K562 (cell line): ENCODE measurements around the gene S100A2. TPM values are rescaled to one million over a fixed set of nuclear protein-coding genes. Genes with fewer than 3 reads are reported as not detected.

Experiments used
- ARID2 ChIP-seq: fragments of 450-650 bp; IDR thresholded peaks from 2 replicates; pipeline ENCODE4 v1.6.1; 2017; ENCODE audit warnings: antibody characterized with exemption, mild to moderate bottlenecking
- CBFA2T2 ChIP-seq: fragments of 450-650 bp; conservative IDR thresholded peaks from 2 replicates; pipeline ENCODE4 v1.6.1; 2017; ENCODE audit warnings: mild to moderate bottlenecking
- CC2D1A ChIP-seq: fragments of 450-650 bp; IDR thresholded peaks from 2 replicates; pipeline ENCODE4 v1.6.1; 2017; ENCODE audit warnings: mild to moderate bottlenecking
- CTBP1 ChIP-seq: fragments of 450-650 bp; IDR thresholded peaks from 2 replicates; pipeline ENCODE4 v1.6.1; 2016; ENCODE audit warnings: borderline replicate concordance
- CTCF ChIP-seq, 3 experiments: IDR thresholded peaks in 2 of 3; conservative IDR thresholded peaks in 1 of 3; 2 replicates each; pipeline ENCODE4 v1.5.1; 2011 to 2012; ENCODE audit warnings: low read length in 3 of 3, mild to moderate bottlenecking in 3 of 3, control low read depth in 2 of 3, improper control_type of control experiment in 1 of 3, inconsistent platforms in 1 of 3, low read depth in 1 of 3, mixed read lengths in 1 of 3, moderate library complexity in 1 of 3; ENCODE audit not compliant: insufficient read depth in 2 of 3
- CXXC5 ChIP-seq: fragments of 250-450 bp; sonication (Bioruptor Pico); IDR thresholded peaks from 2 replicates; pipeline ENCODE4 v1.8.0; 2022; ENCODE audit warnings: inconsistent platforms, mild to moderate bottlenecking, moderate library complexity
- DDX20 ChIP-seq: fragments of 450-650 bp; IDR thresholded peaks from 2 replicates; pipeline ENCODE4 v1.6.1; 2016; ENCODE audit warnings: missing genetic modification characterization, low read depth, mild to moderate bottlenecking, missing compliant biosample characterization, moderate library complexity
- GMEB1 ChIP-seq: fragments of 250-450 bp; sonication (Bioruptor Pico); IDR thresholded peaks from 2 replicates; pipeline ENCODE4 v1.4.0; 2020; ENCODE audit warnings: mild to moderate bottlenecking
- HINFP ChIP-seq: fragments of 450-650 bp; conservative IDR thresholded peaks from 2 replicates; pipeline ENCODE4 v1.6.1; 2016; ENCODE audit warnings: missing genetic modification characterization, low read depth, mild to moderate bottlenecking, control low read depth, missing compliant biosample characterization
- HMG20A ChIP-seq: fragments of 450-650 bp; formaldehyde crosslinking; conservative IDR thresholded peaks from 2 replicates; pipeline ENCODE4 v1.4.0; 2020; ENCODE audit warnings: mild to moderate bottlenecking, mixed read lengths
- L3MBTL2 ChIP-seq: fragments of 450-650 bp; IDR thresholded peaks from 2 replicates; pipeline ENCODE4 v1.6.1; 2016; ENCODE audit warnings: mild to moderate bottlenecking, moderate library complexity
- PTTG1 ChIP-seq: fragments of 450-650 bp; IDR thresholded peaks from 2 replicates; pipeline ENCODE4 v1.6.1; 2016; ENCODE audit warnings: low read depth, mild to moderate bottlenecking, missing genetic modification characterization, missing compliant biosample characterization
- RAD51 ChIP-seq: fragments of 450-650 bp; IDR thresholded peaks from 2 replicates; pipeline ENCODE4 v1.7.1; 2016; ENCODE audit warnings: low read depth, mild to moderate bottlenecking, borderline replicate concordance
- RFX5 ChIP-seq: IDR thresholded peaks from 2 replicates; pipeline ENCODE4 v1.6.1; 2011; ENCODE audit warnings: low read depth, mild to moderate bottlenecking, improper control_type of control experiment, low read length
- SAP30 ChIP-seq: fragments of 200-600 bp; sonication (generic); IDR thresholded peaks from 2 replicates; pipeline ENCODE4 v1.6.1; 2012; ENCODE audit warnings: borderline replicate concordance, low read depth, mild to moderate bottlenecking, moderate library complexity, low read length, control low read depth, inconsistent platforms; ENCODE audit not compliant: insufficient read depth, poor library complexity, severe bottlenecking
- SMARCA5 ChIP-seq: fragments of 450-650 bp; IDR thresholded peaks from 2 replicates; pipeline ENCODE4 v1.6.1; 2016
- SRSF7 ChIP-seq: fragments of 200-400 bp; formaldehyde crosslinking; optimal IDR thresholded peaks from 2 replicates; pipeline ENCODE3; 2017; ENCODE audit warnings: mild to moderate bottlenecking, low read depth, low read length
- TBP ChIP-seq: optimal IDR thresholded peaks from 2 replicates; pipeline ENCODE3; 2011; ENCODE audit warnings: low read depth, low read length, improper control_type of control experiment
- ZNF324 ChIP-seq: fragments of 250-450 bp; sonication (Bioruptor Pico); IDR thresholded peaks from 2 replicates; pipeline ENCODE4 v1.4.0; 2020; ENCODE audit warnings: mild to moderate bottlenecking
- ZNF347 ChIP-seq: fragments of 450-650 bp; formaldehyde crosslinking; IDR thresholded peaks from 2 replicates; pipeline ENCODE4 v1.4.0; 2020; ENCODE audit warnings: low read depth, mild to moderate bottlenecking, moderate library complexity
- ZNF395 ChIP-seq: fragments of 200-800 bp; sonication (Bioruptor generic); IDR thresholded peaks from 2 replicates; pipeline ENCODE4 v1.6.1; 2017; ENCODE audit warnings: missing genetic modification characterization, missing compliant biosample characterization
- ZNF707 ChIP-seq: fragments of 250-450 bp; sonication (Bioruptor Pico); conservative IDR thresholded peaks from 2 replicates; pipeline ENCODE4 v1.8.0; 2022; ENCODE audit warnings: inconsistent platforms, mild to moderate bottlenecking, moderate library complexity
- ZNF717 ChIP-seq: fragments of 250-450 bp; sonication (Bioruptor Pico); IDR thresholded peaks from 2 replicates; pipeline ENCODE4 v1.5.0; 2021
- polyA plus RNA-seq, 8 experiments: library from polyadenylated mRNA; depleted of rRNA in 4 of 8; stranded (reverse) in 5 of 8; unstranded in 3 of 8; fragments of >200 nt; fragmentation: Nextera tagmentation in 2 of 8; fragmentation: Illumina TruSeq in 1 of 8; extraction: Ambion mirVana in 2 of 8; extraction: Trizol in 1 of 8; gene quantifications; 2 replicates each; pipeline versions ENCODE4 v1.2.1 to v1.2.3, GENCODE V29; 2011 to 2014; ENCODE audit warnings: inconsistent platforms in 1 of 8, missing spikeins in 1 of 8
- total RNA-seq, 7 experiments: library from RNA; depleted of rRNA in 6 of 7; stranded (reverse); fragments of >200 nt in 6 of 7; fragmentation: Illumina TruSeq in 2 of 7; extraction: Trizol in 2 of 7; gene quantifications; 2 replicates each; pipeline versions ENCODE4 v1.2.1 to v1.2.3, GENCODE V29; 2011 to 2021; ENCODE audit warnings: low replicate concordance in 1 of 7

Gene S100A2
- total and polyA plus RNA-seq, 9 of the 15 experiments (the other 6 are each of a cell fraction or from before 2014, with no cell fraction given): 0.28 to 0.65 (median 0.44) TPM; not detected in 4

GRCh38 chr1:153538315-153538821, 27.3 kb downstream of the S100A2 start (continued):
- TF ChIP-seq CTCF (IDR thresholded peaks at IDR 0.05 in 2 of 3, conservative IDR thresholded peaks at IDR 0.05 in 1 of 3; ENCODE audit: insufficient read depth in 2 of 3, low read depth in 1 of 3, low read length in 3 of 3) (peak; percentile 22 to 41 (median 25); a peak in 5 of 6 replicates), ZNF717 (CRISPR knock-in tag) (no peak), DDX20 (no peak), TBP (peak; percentile 38), SAP30 (no peak), ARID2 (no peak), CTBP1 (peak; percentile 72; the same call in 1 of the 2 replicates), RFX5 (no peak), ZNF707 (CRISPR knock-in tag) (no peak), L3MBTL2 (peak; percentile 21; the same call in 1 of the 2 replicates), CXXC5 (CRISPR knock-in tag) (peak; percentile 42), CC2D1A (no peak), GMEB1 (no peak), PTTG1 (tag) (no peak), RAD51 (peak; percentile 98), HINFP (tag) (no peak), CBFA2T2 (peak; percentile 89), HMG20A (no peak), SRSF7 (no peak), ZNF324 (no peak), ZNF347 (CRISPR knock-in tag) (no peak), ZNF395 (CRISPR knock-in tag) (no peak), SMARCA5 (no peak)
